B cell (primary cell): ENCODE results near the gene WDFY2. TPM values are rescaled to one million over a fixed set of nuclear protein-coding genes. Genes with fewer than 3 reads are reported as not detected.

Experiments used
- ATAC-seq: fragments of 200-7000 bp; cut with Tn5 transposase; one replicate; pipeline ENCODE4 v1.10.0; 2021; ENCODE audit warnings: low read depth, mild to moderate bottlenecking, moderate number of reproducible peaks, moderate library complexity
- CTCF ChIA-PET: fragments of 350-600 bp; sonication (Branson Sonifier 250); formaldehyde crosslinking; loops from one replicate; lab custom pipeline; 2021; ENCODE audit warnings: antibody characterized with exemption, inconsistent platforms; lab: Charles Lee
- POLR2A ChIA-PET: fragments of 350-600 bp; sonication (Branson Sonifier 250); formaldehyde crosslinking; loops from one replicate; lab custom pipeline; 2021; ENCODE audit warnings: antibody characterized with exemption; lab: Charles Lee
- DNase-seq: peaks from one replicate; pipeline ENCODE4 v3.0.0; 2013
- H2AFZ ChIP-seq: 2 replicates; pipeline ENCODE4 v1.6.1; 2012; ENCODE audit warnings: mild to moderate bottlenecking, low read depth, low read length; ENCODE audit not compliant: insufficient read depth, poor library complexity, severe bottlenecking
- H3K27ac ChIP-seq, 2 donors: 1 replicate in 1 of 2; 2 replicates in 1 of 2; pipeline ENCODE4 v1.5.1; 2012 to 2013; ENCODE audit warnings: low read length in 2 of 2, mild to moderate bottlenecking in 2 of 2, moderate library complexity in 1 of 2
- H3K27me3 ChIP-seq, 4 experiments: fragments of 200-600 bp in 1 of 4; sonication (generic) in 1 of 4; replicated peaks in 1 of 4; 1 replicate in 2 of 4; 2 replicates in 2 of 4; pipeline versions ENCODE4 v1.6.1 to v1.7.0; 2013 to 2016; ENCODE audit warnings: low read length in 3 of 4, mild to moderate bottlenecking in 2 of 4, mixed read lengths in 1 of 4, moderate library complexity in 1 of 4; ENCODE audit not compliant: insufficient read depth in 4 of 4, control insufficient read depth in 3 of 4; ENCODE audit errors: control extremely low read depth in 1 of 4
- H3K36me3 ChIP-seq, 2 experiments: replicated peaks in 1 of 2; 1 replicate in 1 of 2; 2 replicates in 1 of 2; pipeline versions ENCODE4 v1.6.1 to v1.7.1; 2013; ENCODE audit warnings: low read length in 1 of 2; ENCODE audit not compliant: insufficient read depth in 2 of 2, control insufficient read depth in 1 of 2; ENCODE audit errors: control extremely low read depth in 1 of 2, extremely low read depth in 1 of 2
- H3K4me1 ChIP-seq, 2 donors: fragments of 200-600 bp in 1 of 2; sonication (generic) in 1 of 2; 1 replicate in 1 of 2; 2 replicates in 1 of 2; pipeline versions ENCODE4 v1.5.1 to v1.6.1; 2013 to 2017; ENCODE audit warnings: low read length in 2 of 2; ENCODE audit not compliant: control insufficient read depth in 2 of 2, insufficient read depth in 2 of 2
- H3K4me2 ChIP-seq: replicated peaks from 2 replicates; pipeline ENCODE3; 2012; ENCODE audit warnings: mild to moderate bottlenecking, low read depth, low read length; ENCODE audit not compliant: poor library complexity, severe bottlenecking
- H3K4me3 ChIP-seq, 5 experiments: fragments of 200-600 bp in 1 of 5; sonication (generic) in 1 of 5; 1 replicate in 3 of 5; 2 replicates in 2 of 5; pipeline versions ENCODE4 v1.5.1 to v1.7.0; 2011 to 2016; ENCODE audit warnings: low read length in 4 of 5, mild to moderate bottlenecking in 4 of 5, low read depth in 2 of 5, control low read depth in 1 of 5, moderate library complexity in 1 of 5; ENCODE audit not compliant: insufficient read depth in 1 of 5; ENCODE audit errors: control extremely low read depth in 1 of 5, extremely low read depth in 1 of 5
- H3K79me2 ChIP-seq: fragments of 200-600 bp; sonication (generic); one replicate; pipeline ENCODE4 v1.6.0; 2016; ENCODE audit warnings: low read length; ENCODE audit not compliant: control insufficient read depth, insufficient read depth
- H3K9ac ChIP-seq: fragments of 200-600 bp; sonication (generic); 2 replicates; pipeline ENCODE4 v1.6.1; 2017; ENCODE audit warnings: mild to moderate bottlenecking, low read length, moderate library complexity
- H3K9me3 ChIP-seq, 3 donors: one replicate each; pipeline versions ENCODE4 v1.6.1 to v1.7.1; 2013; ENCODE audit warnings: low read length in 2 of 3; ENCODE audit not compliant: control insufficient read depth in 2 of 3, insufficient read depth in 1 of 3; ENCODE audit errors: control extremely low read depth in 1 of 3
- H4K20me1 ChIP-seq: 2 replicates; pipeline ENCODE4 v1.6.0; 2012; ENCODE audit warnings: mild to moderate bottlenecking, low read length; ENCODE audit not compliant: insufficient read depth, control insufficient read depth, poor library complexity, severe bottlenecking
- H3K27ac Mint-ChIP-seq: one replicate; pipeline ENCODE4 v1.8.0; 2021; ENCODE audit warnings: mixed read lengths
- H3K27me3 Mint-ChIP-seq: one replicate; pipeline ENCODE4 v1.8.0; 2021; ENCODE audit warnings: mixed read lengths
- H3K4me1 Mint-ChIP-seq: one replicate; pipeline ENCODE4 v1.8.0; 2021; ENCODE audit warnings: mixed read lengths
- H3K4me3 Mint-ChIP-seq: one replicate; pipeline ENCODE4 v1.8.0; 2021; ENCODE audit warnings: mixed read lengths
- H3K9me3 Mint-ChIP-seq: one replicate; pipeline ENCODE4 v1.8.0; 2022; ENCODE audit warnings: mixed read lengths; ENCODE audit not compliant: insufficient read depth
- EZH2 ChIP-seq: IDR thresholded peaks from 2 replicates; pipeline ENCODE4 v1.6.1; 2012; ENCODE audit warnings: borderline replicate concordance, low read depth, mild to moderate bottlenecking, moderate library complexity, low read length; ENCODE audit not compliant: insufficient read depth, poor library complexity, severe bottlenecking
- WGBS: methylation state at CpG from one replicate; pipeline ENCODE4 v1.1.5; 2013; ENCODE audit warnings: missing lambda C conversion rate; ENCODE audit not compliant: insufficient coverage; 5-methylcytosine and 5-hydroxymethylcytosine counted together
- intact Hi-C: fragments of 100-400 bp; cut with micrococcal nuclease; formaldehyde crosslinking; loops from one replicate; pipeline ENCODE4 v1.10.0; 2022
- polyA plus RNA-seq: library from polyadenylated mRNA; depleted of rRNA; stranded (reverse); fragments of >200 nt; gene quantifications from 2 replicates; pipeline ENCODE4 v1.2.3, GENCODE V29; 2012
- total RNA-seq, 2 donors: library from RNA; stranded (reverse); fragments of 120-200 nt in 1 of 2; gene quantifications; 1 replicate in 1 of 2; 2 replicates in 1 of 2; pipeline versions ENCODE4 v1.2.3 to v1.2.4, GENCODE V29; 2013 to 2022
- TF ChIP-seq, protein P1 (sequence below): fragments of 200-600 bp; IDR thresholded peaks from one replicate; pipeline ENCODE4 v1.8.0; 2022; ENCODE audit warnings: antibody characterized with exemption, mild to moderate bottlenecking

Gene WDFY2
- total and polyA plus RNA-seq, 2 donors (not counting 1 experiment from before 2014, with no cell fraction given), result 12.4 to 47.7 TPM

DNA sequence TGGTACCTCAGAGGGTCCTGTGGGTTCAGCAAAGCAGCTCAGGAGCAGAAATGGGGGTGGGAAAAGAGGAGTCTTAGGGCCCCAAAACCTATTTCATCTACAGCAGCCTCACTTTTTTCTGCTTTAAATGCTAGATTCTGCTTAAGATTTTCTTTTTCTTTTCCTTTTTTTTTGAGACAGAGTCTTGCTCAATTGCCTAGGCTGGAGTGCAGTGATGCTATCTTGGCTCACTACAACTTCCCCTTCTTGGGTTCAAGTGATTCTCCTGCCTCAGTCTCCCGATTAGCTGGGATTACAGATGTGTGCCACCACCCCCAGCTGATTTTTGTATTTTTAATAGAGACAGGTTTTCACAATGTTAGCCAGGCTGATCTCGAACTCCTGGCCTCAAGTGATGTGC lies 30.7 kb upstream of the WDFY2 start:
- peaks cover 5% of the 10 kb centered on the region for H3K4me1 Mint-ChIP-seq
- no peak overlapping the region for H3K4me3 ChIP-seq
- ATAC-seq, result no peak
- 100% methylated on average over 1 of the region's 2 CpGs for WGBS
- no peak overlapping the region for H3K27ac Mint-ChIP-seq
- H3K79me2 ChIP-seq, result no peaks in the 10 kb centered on the region
- no peak overlapping the region for H3K4me3 Mint-ChIP-seq
- H3K4me1 ChIP-seq, result peaks cover 5 to 6% of the 10 kb centered on the region in 2 donors
- no peaks in the 10 kb centered on the region for H4K20me1 ChIP-seq
- no peak overlapping the region for H3K27ac ChIP-seq
- H3K9me3 Mint-ChIP-seq, result no peaks in the 10 kb centered on the region
- no peak overlapping the region for H2AFZ ChIP-seq
- no peaks in the 10 kb centered on the region for H3K36me3 ChIP-seq
- H3K4me2 ChIP-seq, result no peak overlapping the region
- ChIA-PET POLR2A (no interaction called here), CTCF (no interaction called here)
- no peaks in the 10 kb centered on the region for H3K27me3 ChIP-seq
- H3K9ac ChIP-seq, result no peak overlapping the region
- no peaks in the 10 kb centered on the region for H3K27me3 Mint-ChIP-seq
- DNase-seq, result no peak
- intact Hi-C loops, result no loop called here
- no peak for TF ChIP-seq EZH2
- TF ChIP-seq, protein P1, sequence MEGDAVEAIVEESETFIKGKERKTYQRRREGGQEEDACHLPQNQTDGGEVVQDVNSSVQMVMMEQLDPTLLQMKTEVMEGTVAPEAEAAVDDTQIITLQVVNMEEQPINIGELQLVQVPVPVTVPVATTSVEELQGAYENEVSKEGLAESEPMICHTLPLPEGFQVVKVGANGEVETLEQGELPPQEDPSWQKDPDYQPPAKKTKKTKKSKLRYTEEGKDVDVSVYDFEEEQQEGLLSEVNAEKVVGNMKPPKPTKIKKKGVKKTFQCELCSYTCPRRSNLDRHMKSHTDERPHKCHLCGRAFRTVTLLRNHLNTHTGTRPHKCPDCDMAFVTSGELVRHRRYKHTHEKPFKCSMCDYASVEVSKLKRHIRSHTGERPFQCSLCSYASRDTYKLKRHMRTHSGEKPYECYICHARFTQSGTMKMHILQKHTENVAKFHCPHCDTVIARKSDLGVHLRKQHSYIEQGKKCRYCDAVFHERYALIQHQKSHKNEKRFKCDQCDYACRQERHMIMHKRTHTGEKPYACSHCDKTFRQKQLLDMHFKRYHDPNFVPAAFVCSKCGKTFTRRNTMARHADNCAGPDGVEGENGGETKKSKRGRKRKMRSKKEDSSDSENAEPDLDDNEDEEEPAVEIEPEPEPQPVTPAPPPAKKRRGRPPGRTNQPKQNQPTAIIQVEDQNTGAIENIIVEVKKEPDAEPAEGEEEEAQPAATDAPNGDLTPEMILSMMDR, result no peak
- no peaks in the 10 kb centered on the region for H3K9me3 ChIP-seq

DNA sequence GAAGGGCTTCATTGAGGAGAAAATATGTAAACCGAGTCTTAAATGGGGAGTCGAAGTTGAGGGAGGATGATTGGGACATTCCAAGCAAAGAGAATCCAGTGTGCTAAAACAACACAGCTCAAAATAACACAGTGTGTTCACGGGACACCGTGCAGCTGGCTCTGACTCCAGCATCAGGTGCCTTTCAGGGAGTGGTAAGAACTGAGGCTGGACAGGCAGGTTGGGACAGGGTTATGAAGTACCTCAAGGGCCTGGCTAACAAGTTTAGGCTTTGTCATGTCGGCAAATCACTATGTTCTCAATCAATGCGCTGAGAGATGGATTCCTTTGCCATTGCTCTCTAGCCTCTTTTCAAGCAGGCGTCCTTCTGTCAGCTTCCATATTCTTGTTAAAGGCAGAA lies 27.5 kb upstream of the WDFY2 start:
- no peak overlapping the region for H3K9ac ChIP-seq
- Mint-ChIP-seq H3K4me3 (no peak overlapping the region), H3K27ac (no peak overlapping the region), H3K4me1 (peaks cover 27% of the 10 kb centered on the region), H3K9me3 (peaks cover 2% of the 10 kb centered on the region), H3K27me3 (no peaks in the 10 kb centered on the region)
- H3K4me1 ChIP-seq, result peaks cover 22 to 24% of the 10 kb centered on the region in 2 donors
- intact Hi-C loops, result no loop called here
- H3K36me3 ChIP-seq, result no peaks in the 10 kb centered on the region
- TF ChIP-seq, protein P1, result no peak
- TF ChIP-seq EZH2, result no peak
- no peak overlapping the region for H3K4me3 ChIP-seq
- no peak overlapping the region for H2AFZ ChIP-seq
- DNase-seq (no peak), ATAC-seq (no peak)
- H3K4me2 ChIP-seq, result no peak overlapping the region
- ChIA-PET CTCF (no interaction called here), POLR2A (no interaction called here)
- H3K9me3 ChIP-seq, result peaks cover 0 to 3% (median 0%) of the 10 kb centered on the region in 3 donors
- H3K27me3 ChIP-seq, result no peaks in the 10 kb centered on the region
- H4K20me1 ChIP-seq, result no peaks in the 10 kb centered on the region
- no peaks in the 10 kb centered on the region for H3K79me2 ChIP-seq
- no peak overlapping the region for H3K27ac ChIP-seq
- WGBS, result 100% methylated on average over 6 of the region's 7 CpGs
